ENCODE results near the gene ATP6V1G3.

ATP6V1G3 gene

GRCh38 chr1:198497326-198498102 is 43.0 kb downstream of the ATP6V1G3 start:
- H3K27me3 Mint-ChIP-seq, result no peaks in the 10 kb centered on the region
- no peak for DNase-seq

GRCh38 chr1:198496216-198497143 is 44.0 kb downstream of the ATP6V1G3 start:
- peaks cover 2% of the 10 kb centered on the region for H3K4me1 Mint-ChIP-seq
- no peak overlapping the region for H3K27ac Mint-ChIP-seq
- peaks cover 2% of the 10 kb centered on the region for H3K36me3 Mint-ChIP-seq
- DNase-seq, result no peak
- H3K27me3 Mint-ChIP-seq, result no peaks in the 10 kb centered on the region
- H3K4me3 Mint-ChIP-seq, result no peak overlapping the region
- CTCF ChIA-PET, result interaction anchor here (0.8 kb wide), 1 partner anchor 18 kb away, joined by 3 read pairs; no protein-coding TSS in a partner anchor
- H3K9me3 Mint-ChIP-seq, result peaks cover 6% of the 10 kb centered on the region

More at GRCh38 chr1:198497326-198498102, 43.0 kb downstream of the ATP6V1G3 start:
- CTCF ChIA-PET, result no interaction called here
- Mint-ChIP-seq H3K4me1 (peaks cover 2% of the 10 kb centered on the region), H3K9me3 (peaks cover 10% of the 10 kb centered on the region), H3K4me3 (no peak overlapping the region), H3K36me3 (peaks cover 2% of the 10 kb centered on the region), H3K27ac (no peak overlapping the region)

DNA sequence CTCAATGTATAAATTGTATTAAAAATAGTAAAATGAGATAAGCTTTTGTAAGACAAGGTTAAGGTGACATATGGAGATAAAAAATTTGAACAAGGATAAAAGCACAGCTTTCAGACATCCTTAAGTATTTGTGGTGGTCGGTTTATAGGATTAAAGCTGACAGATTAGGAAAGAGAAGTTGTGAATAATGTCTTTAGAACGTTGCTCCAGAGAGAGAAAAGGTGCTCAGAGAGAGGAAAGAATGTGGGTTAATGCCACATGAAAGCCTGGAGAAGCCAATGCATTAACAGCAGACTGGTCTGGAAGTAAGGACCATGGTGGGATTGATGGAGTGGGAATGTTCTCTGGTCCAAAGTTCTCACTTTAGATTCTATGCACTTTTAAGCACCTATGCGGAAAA is 44.8 kb downstream of the ATP6V1G3 start:
- no peak for DNase-seq
- CTCF ChIA-PET, result interaction anchor here (0.8 kb wide), 2 partner anchors 19 to 29 kb away, joined by 3 read pairs; no protein-coding TSS in a partner anchor
- Mint-ChIP-seq H3K9me3 (peaks cover 4% of the 10 kb centered on the region), H3K27me3 (no peaks in the 10 kb centered on the region), H3K36me3 (peaks cover 2% of the 10 kb centered on the region), H3K4me1 (peaks cover 2% of the 10 kb centered on the region), H3K27ac (no peak overlapping the region), H3K4me3 (no peak overlapping the region)

GRCh38 chr1:198494658-198495103 is 45.8 kb downstream of the ATP6V1G3 start:
- Mint-ChIP-seq H3K27ac (no peak overlapping the region), H3K9me3 (no peaks in the 10 kb centered on the region), H3K27me3 (no peaks in the 10 kb centered on the region), H3K4me3 (no peak overlapping the region), H3K4me1 (peaks cover 2% of the 10 kb centered on the region), H3K36me3 (no peaks in the 10 kb centered on the region)
- DNase-seq, result no peak
- CTCF ChIA-PET, result no interaction called here

GRCh38 chr1:198494139-198494538 is 46.3 kb downstream of the ATP6V1G3 start:
- no peak overlapping the region for H3K27ac Mint-ChIP-seq
- H3K4me3 Mint-ChIP-seq, result no peak overlapping the region
- H3K4me1 Mint-ChIP-seq, result peaks cover 2% of the 10 kb centered on the region
- DNase-seq, result no peak
- no peaks in the 10 kb centered on the region for H3K36me3 Mint-ChIP-seq
- no peaks in the 10 kb centered on the region for H3K27me3 Mint-ChIP-seq
- CTCF ChIA-PET, result no interaction called here
- H3K9me3 Mint-ChIP-seq, result no peaks in the 10 kb centered on the region

DNA sequence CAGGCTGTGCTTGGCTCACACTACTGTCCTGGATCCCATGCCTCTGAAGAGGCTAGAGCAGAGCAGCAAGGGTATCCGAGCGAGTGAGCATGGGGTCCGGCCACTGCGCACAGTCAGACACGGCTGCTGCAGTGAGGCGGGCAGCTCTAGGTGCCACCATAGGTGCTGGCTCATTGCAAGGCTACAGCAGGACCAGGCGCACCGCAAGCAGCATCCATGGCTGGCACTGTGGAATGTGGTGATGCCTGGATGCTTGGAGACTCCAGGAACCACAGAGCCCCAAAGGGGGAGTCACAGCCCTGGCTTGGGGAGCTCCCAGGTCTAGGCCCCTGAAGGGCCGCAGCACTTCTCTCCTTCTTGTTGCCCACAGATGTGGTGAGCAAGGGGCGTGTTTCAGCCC is 47.2 kb downstream of the ATP6V1G3 start:
- Mint-ChIP-seq H3K4me1 (peaks cover 2% of the 10 kb centered on the region), H3K9me3 (no peaks in the 10 kb centered on the region), H3K4me3 (no peak overlapping the region), H3K27me3 (no peaks in the 10 kb centered on the region), H3K36me3 (no peaks in the 10 kb centered on the region), H3K27ac (no peak overlapping the region)
- DNase-seq, result no peak
- CTCF ChIA-PET, result no interaction called here

DNA sequence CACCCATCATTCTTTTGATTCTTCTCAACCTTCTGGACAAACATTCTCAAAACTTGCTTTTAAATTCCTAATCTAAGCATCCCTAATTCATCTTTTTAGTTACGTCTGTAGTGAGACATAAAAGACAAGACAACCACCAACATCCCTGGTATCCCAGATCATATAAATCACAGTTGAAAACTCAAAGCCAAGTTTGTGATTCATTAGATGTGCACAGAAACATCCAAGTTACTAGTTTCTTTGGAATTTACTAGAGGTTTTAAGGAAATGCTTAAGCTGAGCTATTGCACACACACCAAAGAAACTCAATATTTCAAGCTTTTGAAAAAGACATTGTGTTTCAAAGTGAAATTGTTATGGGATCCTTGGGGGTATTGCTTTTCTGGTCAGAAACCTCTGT is 47.6 kb downstream of the ATP6V1G3 start:
- Mint-ChIP-seq H3K27me3 (no peaks in the 10 kb centered on the region), H3K4me3 (no peak overlapping the region), H3K4me1 (peaks cover 2% of the 10 kb centered on the region), H3K9me3 (no peaks in the 10 kb centered on the region), H3K27ac (no peak overlapping the region), H3K36me3 (no peaks in the 10 kb centered on the region)
- CTCF ChIA-PET, result no interaction called here
- no peak for DNase-seq

GRCh38 chr1:198491596-198491995 is 48.9 kb downstream of the ATP6V1G3 start:
- no peak for DNase-seq
- Mint-ChIP-seq H3K4me3 (no peak overlapping the region), H3K27ac (no peak overlapping the region), H3K27me3 (no peaks in the 10 kb centered on the region), H3K36me3 (no peaks in the 10 kb centered on the region), H3K4me1 (no peaks in the 10 kb centered on the region), H3K9me3 (no peaks in the 10 kb centered on the region)
- CTCF ChIA-PET, result no interaction called here

DNA sequence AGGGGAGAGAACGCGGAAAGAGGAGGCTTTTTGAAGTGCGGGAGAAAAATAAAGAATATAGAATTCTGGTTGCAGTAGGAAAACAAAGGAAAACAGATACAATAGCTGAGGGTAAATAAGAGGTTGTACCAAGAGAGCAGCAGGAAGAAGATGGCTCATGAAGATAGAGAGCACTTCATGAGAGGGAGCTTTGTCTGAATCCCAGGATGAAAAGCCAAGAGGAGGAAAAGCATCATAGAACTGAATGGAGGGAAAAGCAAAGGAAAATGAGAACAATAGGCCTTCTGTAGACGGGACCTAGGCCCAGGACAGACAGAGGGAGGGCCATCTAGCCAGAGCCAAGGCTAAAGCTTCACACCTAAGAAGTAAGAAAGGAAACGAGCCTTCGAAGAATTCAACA is 49.5 kb downstream of the ATP6V1G3 start:
- Mint-ChIP-seq H3K9me3 (no peaks in the 10 kb centered on the region), H3K4me1 (no peaks in the 10 kb centered on the region), H3K4me3 (no peak overlapping the region), H3K27me3 (no peaks in the 10 kb centered on the region), H3K27ac (no peak overlapping the region), H3K36me3 (no peaks in the 10 kb centered on the region)
- no peak for DNase-seq
- CTCF ChIA-PET, result no interaction called here

DNA sequence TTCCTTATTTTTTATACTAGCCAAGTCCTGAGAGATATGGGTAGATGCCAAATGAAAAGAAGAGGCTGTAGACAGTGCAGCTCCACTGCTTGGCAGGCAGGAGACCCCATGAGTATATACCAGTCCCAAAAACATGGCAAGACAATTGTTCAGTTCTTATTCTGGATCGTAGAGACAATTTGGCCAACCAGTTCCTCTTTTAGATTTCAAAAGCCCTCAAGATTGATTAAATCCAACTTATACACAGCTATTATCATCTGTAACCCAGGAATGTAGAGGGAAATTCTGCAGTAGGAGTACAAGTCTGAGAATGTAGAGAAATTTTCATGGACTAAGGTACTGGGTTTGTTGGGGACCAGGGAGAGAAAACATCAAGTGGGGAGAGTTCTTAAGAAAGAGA is 50.3 kb downstream of the ATP6V1G3 start:
- no peak overlapping the region for H3K4me3 Mint-ChIP-seq
- H3K27me3 Mint-ChIP-seq, result no peaks in the 10 kb centered on the region
- H3K9me3 Mint-ChIP-seq, result no peaks in the 10 kb centered on the region
- no peak overlapping the region for H3K27ac Mint-ChIP-seq
- DNase-seq, result no peak
- CTCF ChIA-PET, result no interaction called here
- no peaks in the 10 kb centered on the region for H3K36me3 Mint-ChIP-seq
- no peaks in the 10 kb centered on the region for H3K4me1 Mint-ChIP-seq

- no peaks in the 10 kb centered on the region for H3K36me3 Mint-ChIP-seq
- no peak overlapping the region for H3K27ac Mint-ChIP-seq
- no peaks in the 10 kb centered on the region for H3K27me3 Mint-ChIP-seq
- CTCF ChIA-PET, result no interaction called here
- H3K9me3 Mint-ChIP-seq, result no peaks in the 10 kb centered on the region
- DNase-seq, result no peak
- no peaks in the 10 kb centered on the region for H3K4me1 Mint-ChIP-seq
- H3K4me3 Mint-ChIP-seq, result no peak overlapping the region
Observed at GRCh38 chr1:198486903-198487302, 53.6 kb downstream of the ATP6V1G3 start.

GRCh38 chr1:198483645-198484044 is 56.8 kb downstream of the ATP6V1G3 start:
- no peak overlapping the region for H3K4me3 Mint-ChIP-seq
- no peak overlapping the region for H3K27ac Mint-ChIP-seq
- no peaks in the 10 kb centered on the region for H3K27me3 Mint-ChIP-seq
- CTCF ChIA-PET, result no interaction called here
- H3K9me3 Mint-ChIP-seq, result peaks cover 2% of the 10 kb centered on the region
- H3K36me3 Mint-ChIP-seq, result peaks cover 2% of the 10 kb centered on the region
- no peaks in the 10 kb centered on the region for H3K4me1 Mint-ChIP-seq
- no peak for DNase-seq

- no peak for DNase-seq
- Mint-ChIP-seq H3K27me3 (no peaks in the 10 kb centered on the region), H3K4me3 (no peak overlapping the region), H3K36me3 (peaks cover 2% of the 10 kb centered on the region), H3K9me3 (peaks cover 4% of the 10 kb centered on the region), H3K27ac (no peak overlapping the region), H3K4me1 (no peaks in the 10 kb centered on the region)
- CTCF ChIA-PET, result no interaction called here
Observed at GRCh38 chr1:198483006-198483405, 57.5 kb downstream of the ATP6V1G3 start.

GRCh38 chr1:198481661-198482060 is 58.8 kb downstream of the ATP6V1G3 start:
- Mint-ChIP-seq H3K27me3 (no peaks in the 10 kb centered on the region), H3K4me1 (no peaks in the 10 kb centered on the region), H3K4me3 (no peak overlapping the region), H3K36me3 (peaks cover 2% of the 10 kb centered on the region), H3K9me3 (peaks cover 6% of the 10 kb centered on the region), H3K27ac (no peak overlapping the region)
- no peak for DNase-seq
- CTCF ChIA-PET, result no interaction called here

GRCh38 chr1:198480876-198481275 is 59.6 kb downstream of the ATP6V1G3 start:
- H3K27ac Mint-ChIP-seq, result no peak overlapping the region
- no peaks in the 10 kb centered on the region for H3K27me3 Mint-ChIP-seq
- DNase-seq, result no peak
- peaks cover 2% of the 10 kb centered on the region for H3K36me3 Mint-ChIP-seq
- peaks cover 6% of the 10 kb centered on the region for H3K9me3 Mint-ChIP-seq
- no peak overlapping the region for H3K4me3 Mint-ChIP-seq
- CTCF ChIA-PET, result no interaction called here
- H3K4me1 Mint-ChIP-seq, result no peaks in the 10 kb centered on the region
